GM19468 (cell line): ENCODE measurements around the gene HLA-DOB.
A peak's percentile ranks its signal among the peaks of the same experiment; 100 is the strongest.

Experiments
- ATAC-seq: cut with Tn5 transposase; IDR thresholded peaks from one replicate; pipeline ENCODE4 v1.9.1; 2021; ENCODE audit warnings: mild to moderate bottlenecking, moderate library complexity, moderate number of reproducible peaks; ENCODE audit not compliant: unreplicated experiment; ENCODE audit errors: extremely low read depth

The HLA-DOB gene

GRCh38 chr6:32816746-32817204 is at the start of gene HLA-DOB:
TSS of gene HLA-DOB (minus strand) at chr6:32817002. CDS start at chr6:32816951, 51 bp downstream.
- no peak for ATAC-seq

GRCh38 chr6:32865724-32866443 is 49.1 kb upstream of the HLA-DOB start:
- ATAC-seq: no peak

GRCh38 chr6:32862725-32863124 is 45.9 kb upstream of the HLA-DOB start:
- no peak for ATAC-seq

- ATAC-seq: no peak
Observed at GRCh38 chr6:32860674-32861073, 43.9 kb upstream of the HLA-DOB start.

- ATAC-seq: no peak
Observed at GRCh38 chr6:32858194-32858593, 41.4 kb upstream of the HLA-DOB start.

- no peak for ATAC-seq
Observed at GRCh38 chr6:32857156-32857891, 40.5 kb upstream of the HLA-DOB start.

- ATAC-seq: no peak
Observed at GRCh38 chr6:32855467-32856174, 38.8 kb upstream of the HLA-DOB start.

GRCh38 chr6:32854376-32855178 is 37.8 kb upstream of the HLA-DOB start:
- no peak for ATAC-seq

- ATAC-seq: peak; percentile 61
Observed at GRCh38 chr6:32853541-32854375, 37.0 kb upstream of the HLA-DOB start, which contains the start of the genes PSMB9 and TAP1. TSS of gene PSMB9 (plus strand) at chr6:32854192. CDS start at chr6:32854230, 38 bp downstream. TSS of gene TAP1 (minus strand) at chr6:32853704. CDS start at chr6:32853636, 68 bp downstream.

GRCh38 chr6:32852844-32853540 is 36.2 kb upstream of the HLA-DOB start:
- no peak for ATAC-seq

GRCh38 chr6:32852018-32852843 is 35.4 kb upstream of the HLA-DOB start:
- ATAC-seq: no peak

GRCh38 chr6:32851025-32851424 is 34.2 kb upstream of the HLA-DOB start:
- no peak for ATAC-seq

- no peak for ATAC-seq
Observed at GRCh38 chr6:32849126-32849525, 32.3 kb upstream of the HLA-DOB start.

- ATAC-seq: no peak
Observed at GRCh38 chr6:32847795-32848194, 31.0 kb upstream of the HLA-DOB start.

- no peak for ATAC-seq
Observed at GRCh38 chr6:32847004-32847403, 30.2 kb upstream of the HLA-DOB start.

- ATAC-seq: no peak
Observed at GRCh38 chr6:32845384-32845884, 28.6 kb upstream of the HLA-DOB start.

- ATAC-seq: no peak
Observed at GRCh38 chr6:32844839-32845383, 28.1 kb upstream of the HLA-DOB start.
